OCI-LY1 (cell line): ENCODE data around the gene HDGFL2.

ENCODE experiments used
- H2AFZ ChIP-seq: fragments of 200-600 bp; sonication (generic), shearing (Covaris generic); 2 replicates; pipeline ENCODE4 v1.6.0; 2014; ENCODE audit warnings: antibody characterized with exemption, mild to moderate bottlenecking, low read length
- H3F3A ChIP-seq: fragments of 200-600 bp; sonication (generic), shearing (Covaris generic); 2 replicates; pipeline ENCODE4 v1.6.0; 2014; ENCODE audit warnings: mild to moderate bottlenecking, antibody characterized with exemption, low read length, moderate library complexity; ENCODE audit not compliant: insufficient read depth
- H3K27ac ChIP-seq: fragments of 200-600 bp; sonication (generic); 2 replicates; pipeline ENCODE4 v1.5.1; 2014; ENCODE audit warnings: low read length, mixed run types, mild to moderate bottlenecking, low read depth; ENCODE audit not compliant: poor library complexity, severe bottlenecking
- H3K27me3 ChIP-seq: fragments of 200-600 bp; sonication (generic); 2 replicates; pipeline ENCODE4 v1.6.0; 2014; ENCODE audit warnings: antibody characterized with exemption, mild to moderate bottlenecking, low read length, moderate library complexity; ENCODE audit not compliant: insufficient read depth
- H3K36me3 ChIP-seq: fragments of 200-600 bp; sonication (generic); 2 replicates; pipeline ENCODE4 v1.6.1; 2014; ENCODE audit warnings: mild to moderate bottlenecking, antibody characterized with exemption, low read length, moderate library complexity, mixed read lengths; ENCODE audit not compliant: insufficient read depth
- H3K4me1 ChIP-seq: fragments of 200-600 bp; sonication (generic); 2 replicates; pipeline ENCODE4 v1.5.1; 2014; ENCODE audit warnings: mild to moderate bottlenecking, low read length, moderate library complexity; ENCODE audit not compliant: insufficient read depth, severe bottlenecking
- H3K4me2 ChIP-seq: fragments of 200-600 bp; sonication (generic), shearing (Covaris generic); 2 replicates; pipeline ENCODE4 v1.6.1; 2014; ENCODE audit warnings: low read length
- H3K4me3 ChIP-seq: fragments of 200-600 bp; sonication (generic); 2 replicates; pipeline ENCODE4 v1.5.1; 2014; ENCODE audit warnings: low read length, low read depth, mild to moderate bottlenecking, mixed read lengths; ENCODE audit not compliant: poor library complexity, severe bottlenecking
- H3K79me2 ChIP-seq: fragments of 200-600 bp; shearing (Covaris generic); 2 replicates; pipeline ENCODE4 v1.6.1; 2016; ENCODE audit warnings: mixed run types, low read length, mixed read lengths; ENCODE audit not compliant: insufficient read depth
- H3K9ac ChIP-seq: fragments of 200-600 bp; sonication (generic), shearing (Covaris generic); 2 replicates; pipeline ENCODE4 v1.6.1; 2014; ENCODE audit warnings: mild to moderate bottlenecking, low read length, mixed read lengths
- H3K9me2 ChIP-seq: fragments of 200-600 bp; sonication (generic), shearing (Covaris generic); 2 replicates; pipeline ENCODE4 v1.6.1; 2014; ENCODE audit warnings: low read depth, mild to moderate bottlenecking, low read length, mixed read lengths
- H3K9me3 ChIP-seq: fragments of 200-600 bp; shearing (Covaris generic); 2 replicates; pipeline ENCODE4 v1.6.1; 2014; ENCODE audit warnings: low read length, mixed read lengths
- H4K20me1 ChIP-seq: fragments of 200-600 bp; sonication (generic), shearing (Covaris generic); 2 replicates; pipeline ENCODE4 v1.6.0; 2016; ENCODE audit warnings: mild to moderate bottlenecking, low read length; ENCODE audit not compliant: insufficient read depth
- EZH2 ChIP-seq: fragments of 200-600 bp; sonication (generic), shearing (Covaris generic); IDR thresholded peaks from 2 replicates; pipeline ENCODE4 v1.8.0; 2017; ENCODE audit warnings: borderline replicate concordance, mixed run types, mild to moderate bottlenecking, antibody characterized with exemption, low read length, moderate library complexity, mixed read lengths
- TF ChIP-seq, protein P1 (sequence below): fragments of 200-600 bp; sonication (generic), shearing (Covaris generic); IDR thresholded peaks from 2 replicates; pipeline ENCODE4 v1.5.1; 2017; ENCODE audit warnings: mild to moderate bottlenecking, antibody characterized with exemption, low read length, moderate library complexity, mixed read lengths

Gene HDGFL2

GRCh38 chr19:4548238-4548584 is 76.1 kb downstream of the HDGFL2 start:
- no peak overlapping the region for H3K27ac ChIP-seq
- no peaks in the 10 kb centered on the region for H3K9me3 ChIP-seq
- no peaks in the 10 kb centered on the region for H3K36me3 ChIP-seq
- no peaks in the 10 kb centered on the region for H3K9me2 ChIP-seq
- no peak overlapping the region for H3K4me2 ChIP-seq
- no peaks in the 10 kb centered on the region for H3F3A ChIP-seq
- H3K27me3 ChIP-seq, result peaks cover 12% of the 10 kb centered on the region; the same call in 1 of the 2 replicates
- H3K79me2 ChIP-seq, result no peaks in the 10 kb centered on the region
- no peaks in the 10 kb centered on the region for H4K20me1 ChIP-seq
- TF ChIP-seq, protein P1, sequence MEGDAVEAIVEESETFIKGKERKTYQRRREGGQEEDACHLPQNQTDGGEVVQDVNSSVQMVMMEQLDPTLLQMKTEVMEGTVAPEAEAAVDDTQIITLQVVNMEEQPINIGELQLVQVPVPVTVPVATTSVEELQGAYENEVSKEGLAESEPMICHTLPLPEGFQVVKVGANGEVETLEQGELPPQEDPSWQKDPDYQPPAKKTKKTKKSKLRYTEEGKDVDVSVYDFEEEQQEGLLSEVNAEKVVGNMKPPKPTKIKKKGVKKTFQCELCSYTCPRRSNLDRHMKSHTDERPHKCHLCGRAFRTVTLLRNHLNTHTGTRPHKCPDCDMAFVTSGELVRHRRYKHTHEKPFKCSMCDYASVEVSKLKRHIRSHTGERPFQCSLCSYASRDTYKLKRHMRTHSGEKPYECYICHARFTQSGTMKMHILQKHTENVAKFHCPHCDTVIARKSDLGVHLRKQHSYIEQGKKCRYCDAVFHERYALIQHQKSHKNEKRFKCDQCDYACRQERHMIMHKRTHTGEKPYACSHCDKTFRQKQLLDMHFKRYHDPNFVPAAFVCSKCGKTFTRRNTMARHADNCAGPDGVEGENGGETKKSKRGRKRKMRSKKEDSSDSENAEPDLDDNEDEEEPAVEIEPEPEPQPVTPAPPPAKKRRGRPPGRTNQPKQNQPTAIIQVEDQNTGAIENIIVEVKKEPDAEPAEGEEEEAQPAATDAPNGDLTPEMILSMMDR, result no peak
- TF ChIP-seq EZH2, result no peak
- no peaks in the 10 kb centered on the region for H3K4me1 ChIP-seq
- H2AFZ ChIP-seq, result no peak overlapping the region
- H3K4me3 ChIP-seq, result no peak overlapping the region
- H3K9ac ChIP-seq, result no peak overlapping the region

DNA sequence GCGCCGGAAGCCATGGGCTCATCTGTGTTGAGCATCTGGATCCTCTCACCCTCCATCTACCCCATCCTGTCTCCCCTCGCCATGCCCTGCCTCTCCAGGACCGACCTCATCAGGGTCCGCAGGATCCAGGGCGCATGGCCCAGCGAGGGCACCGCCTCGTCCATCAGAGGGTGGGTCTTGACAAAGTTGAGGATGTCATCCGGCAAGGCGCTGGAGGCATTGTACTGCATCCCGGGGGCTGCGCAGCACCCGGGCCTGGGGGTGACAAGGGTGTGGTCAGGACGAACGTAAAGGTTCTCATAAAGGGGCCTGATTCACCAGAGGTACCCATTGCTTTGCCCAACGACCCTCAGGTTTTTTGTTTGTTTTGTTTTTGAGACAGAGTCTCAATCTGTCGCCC is 77.9 kb downstream of the HDGFL2 start:
- H3K36me3 ChIP-seq, result no peaks in the 10 kb centered on the region
- TF ChIP-seq EZH2, result no peak
- TF ChIP-seq, protein P1, result no peak

GRCh38 chr19:4550479-4551050 is 78.5 kb downstream of the HDGFL2 start:
- TF ChIP-seq, protein P1, result no peak
- no peak for TF ChIP-seq EZH2
- H3K9ac ChIP-seq, result no peak overlapping the region
- no peaks in the 10 kb centered on the region for H3K36me3 ChIP-seq

More for the DNA sequence above, 77.9 kb downstream of the HDGFL2 start:
- Histone ChIP-seq H3K9me3 (no peaks in the 10 kb centered on the region), H2AFZ (no peak overlapping the region), H3K27ac (no peak overlapping the region), H3F3A (no peaks in the 10 kb centered on the region), H3K9me2 (no peaks in the 10 kb centered on the region), H3K27me3 (peaks cover 12% of the 10 kb centered on the region; the same call in 1 of the 2 replicates), H3K4me2 (no peak overlapping the region), H3K9ac (no peak overlapping the region), H3K79me2 (no peaks in the 10 kb centered on the region), H3K4me3 (no peak overlapping the region), H3K4me1 (no peaks in the 10 kb centered on the region), H4K20me1 (no peaks in the 10 kb centered on the region)

More at GRCh38 chr19:4550479-4551050, 78.5 kb downstream of the HDGFL2 start:
- Histone ChIP-seq H3K4me3 (no peak overlapping the region), H3K79me2 (no peaks in the 10 kb centered on the region), H3K27ac (no peak overlapping the region), H3K27me3 (peaks cover 12% of the 10 kb centered on the region; the same call in 1 of the 2 replicates), H3K4me1 (no peaks in the 10 kb centered on the region), H3F3A (no peaks in the 10 kb centered on the region), H3K9me2 (no peaks in the 10 kb centered on the region), H4K20me1 (no peaks in the 10 kb centered on the region), H3K4me2 (no peak overlapping the region), H3K9me3 (no peaks in the 10 kb centered on the region), H2AFZ (no peak overlapping the region)
